AG10803 (cell line): ENCODE results near the gene ONECUT1.

Experiments
- DNase-seq: peaks from one replicate; pipeline ENCODE4 v3.0.0; 2010; ENCODE audit warnings: low read depth
- H3K4me3 ChIP-seq: 2 replicates; pipeline ENCODE4 v1.5.1; 2011; ENCODE audit warnings: mild to moderate bottlenecking, low read length, control low read depth
- TF ChIP-seq, protein P1 (sequence below): conservative IDR thresholded peaks from 2 replicates; pipeline ENCODE4 v1.5.1; 2011; ENCODE audit warnings: mild to moderate bottlenecking, low read length, control low read depth, inconsistent platforms

ONECUT1 gene

DNA sequence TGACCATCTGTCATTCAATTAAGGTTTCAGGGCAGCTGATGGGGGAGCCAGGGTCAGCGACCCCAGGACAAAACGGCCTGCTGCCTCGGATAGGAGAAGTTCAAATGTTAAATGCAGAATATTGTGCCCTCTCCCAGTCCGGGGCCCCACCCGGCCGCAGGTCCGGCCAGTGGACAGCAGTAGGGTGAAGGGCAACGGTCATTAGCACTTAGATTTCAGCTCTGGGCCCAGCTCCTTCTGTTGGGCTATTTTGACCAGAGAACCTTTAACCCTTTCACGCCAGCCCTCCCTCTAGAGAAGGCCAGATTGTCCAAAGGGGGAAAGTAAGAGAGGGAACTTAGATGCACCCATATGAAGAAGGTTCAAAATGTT is 16.1 kb upstream of the ONECUT1 start:
- TF ChIP-seq, protein P1, sequence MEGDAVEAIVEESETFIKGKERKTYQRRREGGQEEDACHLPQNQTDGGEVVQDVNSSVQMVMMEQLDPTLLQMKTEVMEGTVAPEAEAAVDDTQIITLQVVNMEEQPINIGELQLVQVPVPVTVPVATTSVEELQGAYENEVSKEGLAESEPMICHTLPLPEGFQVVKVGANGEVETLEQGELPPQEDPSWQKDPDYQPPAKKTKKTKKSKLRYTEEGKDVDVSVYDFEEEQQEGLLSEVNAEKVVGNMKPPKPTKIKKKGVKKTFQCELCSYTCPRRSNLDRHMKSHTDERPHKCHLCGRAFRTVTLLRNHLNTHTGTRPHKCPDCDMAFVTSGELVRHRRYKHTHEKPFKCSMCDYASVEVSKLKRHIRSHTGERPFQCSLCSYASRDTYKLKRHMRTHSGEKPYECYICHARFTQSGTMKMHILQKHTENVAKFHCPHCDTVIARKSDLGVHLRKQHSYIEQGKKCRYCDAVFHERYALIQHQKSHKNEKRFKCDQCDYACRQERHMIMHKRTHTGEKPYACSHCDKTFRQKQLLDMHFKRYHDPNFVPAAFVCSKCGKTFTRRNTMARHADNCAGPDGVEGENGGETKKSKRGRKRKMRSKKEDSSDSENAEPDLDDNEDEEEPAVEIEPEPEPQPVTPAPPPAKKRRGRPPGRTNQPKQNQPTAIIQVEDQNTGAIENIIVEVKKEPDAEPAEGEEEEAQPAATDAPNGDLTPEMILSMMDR, result no peak
- no peak overlapping the region for H3K4me3 ChIP-seq
- DNase-seq, result no peak

- DNase-seq, result no peak
- TF ChIP-seq, protein P1, result peak; percentile 13; the same call in 1 of the 2 replicates
- no peak overlapping the region for H3K4me3 ChIP-seq
Observed at GRCh38 chr15:52805351-52806283, 15.5 kb upstream of the ONECUT1 start.

- no peak for DNase-seq
- peak overlapping the region; percentile 34 for H3K4me3 ChIP-seq
- TF ChIP-seq, protein P1, result no peak
Observed at GRCh38 chr15:52804526-52805081, 14.5 kb upstream of the ONECUT1 start.

- no peak overlapping the region for H3K4me3 ChIP-seq
- no peak for DNase-seq
- TF ChIP-seq, protein P1, result no peak
Observed at GRCh38 chr15:52803467-52804306, 13.6 kb upstream of the ONECUT1 start.

- H3K4me3 ChIP-seq, result no peak overlapping the region
- DNase-seq, result no peak
- TF ChIP-seq, protein P1, result no peak
Observed at GRCh38 chr15:52803108-52803466, 13.0 kb upstream of the ONECUT1 start.

DNA sequence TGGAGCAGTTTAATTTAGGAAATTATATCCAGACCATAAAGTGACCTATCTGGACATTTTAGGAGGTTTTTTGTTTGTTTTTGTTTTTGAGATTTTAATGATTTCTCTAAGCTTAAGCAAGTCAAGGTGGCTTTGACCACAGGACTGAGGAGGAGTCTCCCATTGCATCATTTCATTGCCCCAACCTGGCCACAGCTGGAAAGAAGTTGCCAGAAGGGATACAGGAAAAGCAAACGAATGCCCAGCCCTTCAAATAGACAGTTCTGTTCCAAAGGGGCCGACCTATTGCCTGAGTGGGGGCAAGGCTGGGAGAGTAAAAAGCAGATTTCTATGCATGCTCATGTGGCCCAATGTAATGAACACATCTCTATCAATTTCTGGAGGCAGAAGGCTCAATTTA is 12.0 kb upstream of the ONECUT1 start:
- TF ChIP-seq, protein P1, result no peak
- DNase-seq, result no peak
- H3K4me3 ChIP-seq, result no peak overlapping the region
